ENCODE data around the gene COG5. TPM values are rescaled to one million over a fixed set of nuclear protein-coding genes. Genes with fewer than 3 reads are reported as not detected.

COG5 gene
- polyA plus RNA-seq, 1 of the 3 experiments (the other 2 are of a cell fraction) = 21.2 TPM

DNA sequence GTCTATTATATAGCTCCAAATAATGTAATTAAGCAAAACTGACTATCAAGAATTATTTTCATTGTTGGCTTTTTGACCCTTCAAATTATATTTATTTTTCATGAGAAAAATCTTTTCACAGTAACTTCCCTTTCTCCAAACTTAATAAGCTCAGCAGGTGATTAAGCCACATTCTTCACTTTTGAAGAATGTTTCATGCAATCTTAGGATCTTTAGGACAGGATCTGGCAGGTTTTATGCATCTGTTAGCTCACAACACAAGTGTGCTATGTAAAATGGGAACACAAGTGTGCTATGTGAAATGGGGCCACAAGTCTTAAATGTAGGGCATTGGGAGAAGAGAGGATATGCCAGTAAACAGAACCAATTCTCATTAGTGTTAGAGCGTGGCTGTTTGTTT is 42.6 kb upstream of the COG5 start:
- Histone ChIP-seq H3K27ac (ENCODE audit: low read depth in 2 of 2, low read length in 1 of 2) (no peak overlapping the region), H3K27me3 (ENCODE audit: insufficient read depth) (no peaks in the 10 kb centered on the region), H4K20me1 (ENCODE audit: insufficient read depth) (no peaks in the 10 kb centered on the region), H3K4me1 (ENCODE audit: control insufficient read depth in 1 of 2, insufficient read depth in 2 of 2, low read depth in 1 of 2, low read length in 1 of 2) (peaks cover 4 to 26% of the 10 kb centered on the region in 2 experiments; a peak in 2 of 4 replicates), H3K36me3 (replicated peaks in 1 of 2; ENCODE audit: control insufficient read depth in 1 of 2, insufficient read depth in 2 of 2, low read length in 1 of 2) (peaks cover 31 to 86% of the 10 kb centered on the region in 2 experiments), H3K9me2 (no peaks in the 10 kb centered on the region), H3K79me2 (ENCODE audit: insufficient read depth) (0 out of 2 replicates have a peak, but pooled peaks cover 2% of the 10 kb centered on the region), H3F3A (replicated peaks; ENCODE audit: insufficient read depth) (peaks cover 1% of the 10 kb centered on the region), H3K9me3 (no peaks in the 10 kb centered on the region), H3K4me3 (ENCODE audit: low read depth in 2 of 2, low read length in 1 of 2) (no peak overlapping the region), H3K4me2 (no peak overlapping the region), H2AFZ (ENCODE audit: low read depth) (no peak overlapping the region), H3K9ac (no peak overlapping the region)
- CTCF ChIA-PET = interaction anchor here (1.0 kb wide), 3 partner anchors 14 to 118 kb away, joined by 3 to 5 read pairs (median 3); no protein-coding TSS in a partner anchor
- WGBS (ENCODE audit: low lambda C conversion rate) = 100% methylated on average over 1 of the region's 1 CpG
- DNase-seq = no peak
- TF ChIP-seq EP300 (IDR thresholded peaks at IDR 0.05; ENCODE audit: borderline replicate concordance in 1 of 2, low read depth in 1 of 2, low read length in 1 of 2) (no peak), ELF1 (IDR thresholded peaks at IDR 0.05) (no peak), POLR2AphosphoS5 (IDR thresholded peaks at IDR 0.05; ENCODE audit: low read depth, low read length) (no peak), CHD2 (IDR thresholded peaks at IDR 0.05; ENCODE audit: low read length, partially characterized antibody) (no peak)
- TF ChIP-seq, protein P1, sequence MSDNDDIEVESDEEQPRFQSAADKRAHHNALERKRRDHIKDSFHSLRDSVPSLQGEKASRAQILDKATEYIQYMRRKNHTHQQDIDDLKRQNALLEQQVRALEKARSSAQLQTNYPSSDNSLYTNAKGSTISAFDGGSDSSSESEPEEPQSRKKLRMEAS (IDR thresholded peaks at IDR 0.05; ENCODE audit: low read depth) = no peak
- TF ChIP-seq, protein P2, sequence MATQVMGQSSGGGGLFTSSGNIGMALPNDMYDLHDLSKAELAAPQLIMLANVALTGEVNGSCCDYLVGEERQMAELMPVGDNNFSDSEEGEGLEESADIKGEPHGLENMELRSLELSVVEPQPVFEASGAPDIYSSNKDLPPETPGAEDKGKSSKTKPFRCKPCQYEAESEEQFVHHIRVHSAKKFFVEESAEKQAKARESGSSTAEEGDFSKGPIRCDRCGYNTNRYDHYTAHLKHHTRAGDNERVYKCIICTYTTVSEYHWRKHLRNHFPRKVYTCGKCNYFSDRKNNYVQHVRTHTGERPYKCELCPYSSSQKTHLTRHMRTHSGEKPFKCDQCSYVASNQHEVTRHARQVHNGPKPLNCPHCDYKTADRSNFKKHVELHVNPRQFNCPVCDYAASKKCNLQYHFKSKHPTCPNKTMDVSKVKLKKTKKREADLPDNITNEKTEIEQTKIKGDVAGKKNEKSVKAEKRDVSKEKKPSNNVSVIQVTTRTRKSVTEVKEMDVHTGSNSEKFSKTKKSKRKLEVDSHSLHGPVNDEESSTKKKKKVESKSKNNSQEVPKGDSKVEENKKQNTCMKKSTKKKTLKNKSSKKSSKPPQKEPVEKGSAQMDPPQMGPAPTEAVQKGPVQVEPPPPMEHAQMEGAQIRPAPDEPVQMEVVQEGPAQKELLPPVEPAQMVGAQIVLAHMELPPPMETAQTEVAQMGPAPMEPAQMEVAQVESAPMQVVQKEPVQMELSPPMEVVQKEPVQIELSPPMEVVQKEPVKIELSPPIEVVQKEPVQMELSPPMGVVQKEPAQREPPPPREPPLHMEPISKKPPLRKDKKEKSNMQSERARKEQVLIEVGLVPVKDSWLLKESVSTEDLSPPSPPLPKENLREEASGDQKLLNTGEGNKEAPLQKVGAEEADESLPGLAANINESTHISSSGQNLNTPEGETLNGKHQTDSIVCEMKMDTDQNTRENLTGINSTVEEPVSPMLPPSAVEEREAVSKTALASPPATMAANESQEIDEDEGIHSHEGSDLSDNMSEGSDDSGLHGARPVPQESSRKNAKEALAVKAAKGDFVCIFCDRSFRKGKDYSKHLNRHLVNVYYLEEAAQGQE (IDR thresholded peaks at IDR 0.05; ENCODE audit: low read depth, low read length) = no peak
- POLR2A ChIA-PET = no interaction called here

DNA sequence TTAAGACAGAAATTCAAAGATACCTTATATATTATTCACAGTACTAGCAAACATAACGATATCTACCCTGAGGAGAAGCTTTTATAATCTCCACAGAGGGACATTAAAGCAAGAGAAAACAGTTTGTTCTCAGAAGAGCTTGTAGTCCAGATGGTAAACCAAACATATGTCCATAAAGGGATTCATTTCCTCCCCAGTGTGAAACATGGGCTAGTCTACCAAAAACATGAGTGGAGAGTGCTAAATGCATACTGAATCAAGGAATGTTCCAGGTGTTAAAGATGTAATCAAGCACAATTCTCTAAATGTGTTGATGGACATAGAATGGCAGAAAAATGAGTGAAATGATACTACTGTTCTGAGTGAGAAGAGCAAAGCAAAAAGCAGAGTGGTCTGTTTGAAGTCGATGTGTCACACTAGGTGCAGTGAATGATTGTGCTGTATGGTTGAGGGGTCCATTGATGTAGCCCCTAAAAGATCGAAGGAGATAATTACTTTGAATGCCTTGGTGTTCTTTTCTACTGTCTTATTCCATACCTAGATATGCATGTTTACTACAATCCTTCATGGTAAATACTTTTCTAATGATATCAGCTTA is 41.6 kb upstream of the COG5 start:
- H3K79me2 ChIP-seq (ENCODE audit: insufficient read depth) = no peaks in the 10 kb centered on the region
- H3K36me3 ChIP-seq (replicated peaks in 1 of 2; ENCODE audit: control insufficient read depth in 1 of 2, insufficient read depth in 2 of 2, low read length in 1 of 2) = peaks cover 41 to 86% of the 10 kb centered on the region in 2 experiments
- WGBS (ENCODE audit: low lambda C conversion rate) = 98% methylated on average over 3 of the region's 3 CpGs
- no peak for DNase-seq
- H4K20me1 ChIP-seq (ENCODE audit: insufficient read depth) = no peaks in the 10 kb centered on the region
- H3K27me3 ChIP-seq (ENCODE audit: insufficient read depth) = no peaks in the 10 kb centered on the region
- no peaks in the 10 kb centered on the region for H3K9me3 ChIP-seq
- H3K4me2 ChIP-seq = no peak overlapping the region
- POLR2A ChIA-PET = no interaction called here
- no peak overlapping the region for H2AFZ ChIP-seq (ENCODE audit: low read depth)
- CTCF ChIA-PET = interaction anchor here (0.8 to 1.0 kb wide), 3 partner anchors 13 to 138 kb away, joined by 3 to 5 read pairs (median 5); no protein-coding TSS in a partner anchor
- H3K4me1 ChIP-seq (ENCODE audit: control insufficient read depth in 1 of 2, insufficient read depth in 2 of 2, low read depth in 1 of 2, low read length in 1 of 2) = peaks cover 3 to 20% of the 10 kb centered on the region in 2 experiments; a peak in 2 of 4 replicates
- H3K9me2 ChIP-seq = no peaks in the 10 kb centered on the region
- no peak overlapping the region for H3K27ac ChIP-seq (ENCODE audit: low read depth in 2 of 2, low read length in 1 of 2)
- peaks cover 3% of the 10 kb centered on the region for H3F3A ChIP-seq (replicated peaks; ENCODE audit: insufficient read depth)
- H3K9ac ChIP-seq = no peak overlapping the region
- TF ChIP-seq RCOR1 (IDR thresholded peaks at IDR 0.05; ENCODE audit: low read length) = no peak
- TF ChIP-seq NRF1 (IDR thresholded peaks at IDR 0.05; ENCODE audit: low read depth, low read length) = no peak
- TF ChIP-seq SIN3A (IDR thresholded peaks at IDR 0.05; ENCODE audit: borderline replicate concordance, low read depth, low read length) = no peak
- TF ChIP-seq GATA2 (CRISPR knock-in tag; IDR thresholded peaks at IDR 0.05) = no peak
- H3K4me3 ChIP-seq (ENCODE audit: low read depth in 2 of 2, low read length in 1 of 2) = no peak overlapping the region

All from SK-N-SH (cell line).